Measurements from ENCODE around the gene JAZF1. TPM values are rescaled to one million over a fixed set of nuclear protein-coding genes. Genes with fewer than 3 reads are reported as not detected.
"Not testable (repeated sequence)": the region's sequence is repeated elsewhere in the genome, so short reads cannot be mapped to it uniquely, and the experiment has no call there.

The JAZF1 gene
- polyA plus RNA-seq, 1 experiment = 18.0 TPM

DNA sequence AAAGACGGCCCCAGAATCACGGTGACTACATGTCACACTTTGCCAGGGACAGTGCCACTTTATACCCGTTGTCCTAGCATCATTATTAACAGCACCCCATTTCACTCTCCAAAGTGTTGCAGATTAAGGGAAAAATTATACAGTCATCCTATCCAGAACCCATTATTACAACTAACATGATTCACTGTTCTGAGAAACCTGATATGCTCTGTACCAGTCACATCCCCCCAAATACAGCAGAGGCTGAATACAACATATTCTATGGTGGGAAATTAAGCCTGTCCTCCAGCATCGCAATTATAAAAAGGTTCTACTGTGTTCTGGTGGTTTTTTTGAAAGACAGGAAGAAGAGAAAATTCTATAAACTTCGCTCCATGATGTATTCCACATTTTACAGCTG lies 162.1 kb downstream of the JAZF1 start:
- no peak for DNase-seq (ENCODE audit: low read depth, low spot score)
- H3K4me3 ChIP-seq (ENCODE audit: low read depth, low read length) = no peak overlapping the region
- ChIA-PET POLR2A (no interaction called here), CTCF (interaction anchor here (3.4 to 4.8 kb wide), 2 partner anchors 77 to 244 kb away, joined by 17 to 35 read pairs; no protein-coding TSS in a partner anchor)
- no peaks in the 10 kb centered on the region for H3K9me3 ChIP-seq (ENCODE audit: control insufficient read depth, insufficient read depth, low read length)
- H3K27ac ChIP-seq (ENCODE audit: low read depth, low read length) = peak overlapping the region; percentile 31
- TF ChIP-seq, protein P1, sequence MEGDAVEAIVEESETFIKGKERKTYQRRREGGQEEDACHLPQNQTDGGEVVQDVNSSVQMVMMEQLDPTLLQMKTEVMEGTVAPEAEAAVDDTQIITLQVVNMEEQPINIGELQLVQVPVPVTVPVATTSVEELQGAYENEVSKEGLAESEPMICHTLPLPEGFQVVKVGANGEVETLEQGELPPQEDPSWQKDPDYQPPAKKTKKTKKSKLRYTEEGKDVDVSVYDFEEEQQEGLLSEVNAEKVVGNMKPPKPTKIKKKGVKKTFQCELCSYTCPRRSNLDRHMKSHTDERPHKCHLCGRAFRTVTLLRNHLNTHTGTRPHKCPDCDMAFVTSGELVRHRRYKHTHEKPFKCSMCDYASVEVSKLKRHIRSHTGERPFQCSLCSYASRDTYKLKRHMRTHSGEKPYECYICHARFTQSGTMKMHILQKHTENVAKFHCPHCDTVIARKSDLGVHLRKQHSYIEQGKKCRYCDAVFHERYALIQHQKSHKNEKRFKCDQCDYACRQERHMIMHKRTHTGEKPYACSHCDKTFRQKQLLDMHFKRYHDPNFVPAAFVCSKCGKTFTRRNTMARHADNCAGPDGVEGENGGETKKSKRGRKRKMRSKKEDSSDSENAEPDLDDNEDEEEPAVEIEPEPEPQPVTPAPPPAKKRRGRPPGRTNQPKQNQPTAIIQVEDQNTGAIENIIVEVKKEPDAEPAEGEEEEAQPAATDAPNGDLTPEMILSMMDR (IDR thresholded peaks at IDR 0.05; ENCODE audit: low read depth, low read length) = no peak
- H3K27me3 ChIP-seq (ENCODE audit: control insufficient read depth, insufficient read depth, low read length) = no peaks in the 10 kb centered on the region

DNA sequence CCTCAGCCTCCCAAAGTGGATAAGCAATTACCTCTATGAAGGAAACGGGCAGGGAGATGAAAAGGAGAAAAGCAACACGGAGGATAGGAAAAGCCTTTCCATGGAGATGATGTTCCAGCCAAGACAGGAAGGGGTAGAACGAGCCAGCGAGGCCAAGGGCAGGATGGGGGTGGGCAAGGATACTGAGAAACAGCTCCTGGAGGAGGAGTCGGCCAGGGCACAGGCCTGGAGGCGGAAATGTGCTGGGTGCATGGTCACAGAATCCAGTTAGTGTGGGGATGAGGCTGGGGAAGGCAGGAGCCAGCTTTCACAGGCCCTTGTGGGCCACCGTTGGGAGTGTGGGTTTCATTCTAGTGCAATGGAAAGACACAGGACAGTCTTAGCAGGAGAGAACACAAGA lies 162.6 kb downstream of the JAZF1 start:
- Histone ChIP-seq H3K9me3 (ENCODE audit: control insufficient read depth, insufficient read depth, low read length) (no peaks in the 10 kb centered on the region), H3K4me3 (ENCODE audit: low read depth, low read length) (no peak overlapping the region), H3K27me3 (ENCODE audit: control insufficient read depth, insufficient read depth, low read length) (no peaks in the 10 kb centered on the region), H3K27ac (ENCODE audit: low read depth, low read length) (peak overlapping the region; percentile 31)
- ChIA-PET POLR2A (no interaction called here), CTCF (interaction anchor here (4.8 kb wide), 1 partner anchor 77 kb away, joined by 35 read pairs; no protein-coding TSS in a partner anchor)
- TF ChIP-seq, protein P1 (IDR thresholded peaks at IDR 0.05; ENCODE audit: low read depth, low read length) = no peak
- no peak for DNase-seq (ENCODE audit: low read depth, low spot score)

DNA sequence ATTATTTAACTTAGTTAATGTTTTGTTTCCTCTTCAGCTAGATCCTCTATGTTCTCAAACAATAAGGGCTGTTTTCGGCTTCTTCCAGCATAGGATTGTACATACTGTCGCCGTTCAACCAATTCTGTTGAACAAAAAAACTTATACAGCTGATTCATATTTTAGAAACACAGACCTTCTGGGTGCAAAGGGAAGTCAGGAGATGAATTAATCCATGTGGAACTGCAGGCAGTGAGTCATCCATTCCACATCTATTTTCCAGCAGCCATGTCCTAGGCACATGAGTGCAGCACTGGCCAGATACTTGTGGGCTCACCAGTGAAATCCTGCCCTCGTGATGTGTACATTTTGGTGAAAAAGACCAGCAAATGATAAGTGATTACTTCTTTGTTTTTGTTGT lies 163.2 kb downstream of the JAZF1 start:
- no peaks in the 10 kb centered on the region for H3K9me3 ChIP-seq (ENCODE audit: control insufficient read depth, insufficient read depth, low read length)
- DNase-seq (ENCODE audit: low read depth, low spot score) = no peak
- TF ChIP-seq, protein P1 (IDR thresholded peaks at IDR 0.05; ENCODE audit: low read depth, low read length) = no peak
- no peak overlapping the region for H3K4me3 ChIP-seq (ENCODE audit: low read depth, low read length)
- POLR2A ChIA-PET = no interaction called here
- no peaks in the 10 kb centered on the region for H3K27me3 ChIP-seq (ENCODE audit: control insufficient read depth, insufficient read depth, low read length)
- H3K27ac ChIP-seq (ENCODE audit: low read depth, low read length) = no peak overlapping the region
- CTCF ChIA-PET = interaction anchor here (0.7 to 2.1 kb wide), 2 partner anchors 234 to 821 kb away, joined by 5 to 6 read pairs; no protein-coding TSS in a partner anchor

DNA sequence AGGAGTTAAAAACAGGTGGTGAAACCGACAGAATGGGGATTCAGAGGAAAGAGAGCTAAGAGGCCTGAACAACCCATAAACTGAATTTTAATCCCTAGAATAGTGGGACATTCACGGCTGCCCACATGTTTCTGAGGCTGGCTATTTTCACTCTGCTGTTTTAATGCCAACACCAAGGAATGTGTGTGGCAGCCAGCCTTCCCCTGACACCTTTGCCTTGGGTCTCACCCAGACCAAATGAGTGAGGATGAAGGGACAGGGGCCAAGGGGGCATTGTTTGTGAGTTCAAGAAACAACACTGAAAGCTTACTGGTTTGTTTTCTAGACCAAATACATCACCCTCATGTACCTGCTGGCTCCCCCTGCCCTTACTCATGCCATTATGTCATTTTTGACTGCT lies 164.3 kb downstream of the JAZF1 start:
- Histone ChIP-seq H3K9me3 (ENCODE audit: control insufficient read depth, insufficient read depth, low read length) (no peaks in the 10 kb centered on the region), H3K27ac (ENCODE audit: low read depth, low read length) (no peak overlapping the region), H3K4me3 (ENCODE audit: low read depth, low read length) (no peak overlapping the region), H3K27me3 (ENCODE audit: control insufficient read depth, insufficient read depth, low read length) (no peaks in the 10 kb centered on the region)
- DNase-seq (ENCODE audit: low read depth, low spot score) = no peak
- TF ChIP-seq, protein P1 (IDR thresholded peaks at IDR 0.05; ENCODE audit: low read depth, low read length) = no peak
- ChIA-PET POLR2A (no interaction called here), CTCF (interaction anchor here (0.6 to 2.1 kb wide), 3 partner anchors 61 to 820 kb away, joined by 3 to 5 read pairs (median 3); no protein-coding TSS in a partner anchor)

DNA sequence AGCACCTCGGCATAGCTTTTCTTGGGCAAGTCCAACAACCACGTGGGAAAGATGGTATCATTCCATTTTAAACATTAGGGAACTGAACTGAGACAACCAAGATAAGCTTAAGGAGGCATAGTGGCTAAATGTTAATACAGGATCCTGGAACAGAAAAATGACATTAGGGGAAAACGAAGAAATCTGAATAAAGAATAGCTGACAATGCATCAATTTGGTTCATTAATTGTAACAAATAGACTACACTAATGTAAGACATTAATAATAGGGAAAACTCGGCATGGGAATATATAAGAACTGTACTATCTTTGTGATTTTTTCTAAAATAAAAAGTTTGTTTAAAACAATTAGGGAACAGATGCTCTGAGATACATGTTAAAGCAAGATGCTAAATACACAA lies 165.4 kb downstream of the JAZF1 start:
- POLR2A ChIA-PET = no interaction called here
- no peak overlapping the region for H3K27ac ChIP-seq (ENCODE audit: low read depth, low read length)
- H3K4me3 ChIP-seq (ENCODE audit: low read depth, low read length) = no peak overlapping the region
- CTCF ChIA-PET = no interaction called here
- TF ChIP-seq, protein P1 (IDR thresholded peaks at IDR 0.05; ENCODE audit: low read depth, low read length) = no peak
- no peak for DNase-seq (ENCODE audit: low read depth, low spot score)
- H3K9me3 ChIP-seq (ENCODE audit: control insufficient read depth, insufficient read depth, low read length) = no peaks in the 10 kb centered on the region
- H3K27me3 ChIP-seq (ENCODE audit: control insufficient read depth, insufficient read depth, low read length) = no peaks in the 10 kb centered on the region

DNA sequence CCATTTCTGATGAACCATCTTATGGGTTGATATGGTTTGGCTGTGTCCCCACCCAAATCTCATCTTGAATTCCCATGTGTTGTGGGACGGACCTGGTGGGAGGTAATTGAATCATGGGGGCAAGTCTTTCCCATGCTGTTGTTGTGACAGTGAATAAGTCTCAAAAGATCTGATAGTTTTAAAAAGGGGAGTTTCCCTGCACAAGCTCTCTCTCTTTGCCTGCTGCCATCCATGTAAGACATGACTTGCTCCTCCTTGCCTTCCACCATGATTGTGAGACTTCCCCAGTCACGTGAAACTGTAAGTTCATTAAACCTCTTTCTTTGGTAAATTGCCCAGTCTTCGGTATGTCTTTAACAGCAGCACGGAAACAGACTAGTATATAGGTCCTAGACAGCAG lies 166.3 kb downstream of the JAZF1 start:
- DNase-seq (ENCODE audit: low read depth, low spot score); H3K4me3 ChIP-seq (ENCODE audit: low read depth, low read length); CTCF ChIA-PET; H3K27ac ChIP-seq (ENCODE audit: low read depth, low read length); H3K27me3 ChIP-seq (ENCODE audit: control insufficient read depth, insufficient read depth, low read length); POLR2A ChIA-PET; H3K9me3 ChIP-seq (ENCODE audit: control insufficient read depth, insufficient read depth, low read length): not testable (repeated sequence)

Data from AG04450 (cell line).